AG09309 (cell line): ENCODE results near the gene CFAP54.

ENCODE experiments used
- DNase-seq: peaks from one replicate; pipeline ENCODE4 v3.0.0-alpha.2; 2010; ENCODE audit warnings: low read depth
- H3K4me3 ChIP-seq: 2 replicates; pipeline ENCODE4 v1.5.1; 2011; ENCODE audit warnings: mild to moderate bottlenecking, low read depth, low read length, moderate library complexity; ENCODE audit not compliant: control insufficient read depth
- CTCF ChIP-seq: IDR thresholded peaks from 2 replicates; pipeline ENCODE4 v1.5.1; 2011; ENCODE audit warnings: mild to moderate bottlenecking, low read depth, low read length, inconsistent platforms; ENCODE audit not compliant: insufficient read depth, control insufficient read depth; ENCODE audit errors: missing control alignments

The CFAP54 gene

GRCh38 chr12:96698521-96698920 is 209.1 kb downstream of the CFAP54 start:
- TF ChIP-seq CTCF, result peak; percentile 55
- 0 out of 2 replicates have a peak overlapping the region, but pooled peaks have one; percentile 3 for H3K4me3 ChIP-seq
- DNase-seq, result no peak

- DNase-seq, result no peak
- TF ChIP-seq CTCF, result no peak
- H3K4me3 ChIP-seq, result peak overlapping the region; percentile 3; the same call in 1 of the 2 replicates
These were observed 209.6 kb downstream of the CFAP54 start for GRCh38 chr12:96698965-96699364.

- no peak for TF ChIP-seq CTCF
- no peak overlapping the region for H3K4me3 ChIP-seq
- DNase-seq, result no peak
These were observed 212.5 kb downstream of the CFAP54 start for GRCh38 chr12:96701856-96702255.

GRCh38 chr12:96710127-96710745 is 220.9 kb downstream of the CFAP54 start:
- no peak for DNase-seq
- no peak overlapping the region for H3K4me3 ChIP-seq
- no peak for TF ChIP-seq CTCF

- no peak for DNase-seq
- TF ChIP-seq CTCF, result no peak
- H3K4me3 ChIP-seq, result no peak overlapping the region
These were observed 222.0 kb downstream of the CFAP54 start for GRCh38 chr12:96711364-96711763.

GRCh38 chr12:96714199-96714598 is 224.8 kb downstream of the CFAP54 start:
- DNase-seq, result no peak
- H3K4me3 ChIP-seq, result no peak overlapping the region
- no peak for TF ChIP-seq CTCF
